Activated gamma-delta T cell treated with Interleukin-2 at 50 U/mL for 16 hours (primary cell): ENCODE data around the gene MRPL46.
"Not testable (repeated sequence)": the region's sequence is repeated elsewhere in the genome, so short reads cannot be mapped to it uniquely, and the experiment has no call there.

ENCODE experiments used
- DNase-seq: peaks from one replicate; pipeline ENCODE4 v3.0.0-alpha.2; 2020

The MRPL46 gene

GRCh38 chr15:88440021-88440420, 27.2 kb downstream of the MRPL46 start:
- DNase-seq: no peak

DNA sequence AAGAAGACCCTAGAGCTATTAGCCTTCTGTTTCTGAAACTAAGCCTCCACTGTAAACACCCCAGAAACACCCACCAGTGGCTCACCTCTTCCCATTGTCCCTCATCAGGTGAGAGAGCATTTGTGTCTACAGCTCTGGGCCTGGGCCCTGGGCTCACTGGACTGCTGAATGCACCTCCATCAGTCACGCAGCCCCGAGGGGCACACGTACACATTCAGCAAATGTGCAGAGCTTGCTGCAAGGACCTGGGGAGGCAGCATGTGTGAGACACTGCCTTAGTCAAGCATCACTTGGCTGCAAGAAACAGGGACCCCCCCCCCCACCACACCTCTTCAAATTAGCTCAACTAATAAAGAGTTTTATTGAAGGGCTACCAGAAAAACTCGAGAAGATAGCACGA, 29.0 kb downstream of the MRPL46 start:
- no peak for DNase-seq

- DNase-seq: not testable (repeated sequence)
Observed at GRCh38 chr15:88434106-88434505, 33.1 kb downstream of the MRPL46 start.

GRCh38 chr15:88433046-88433685, 34.0 kb downstream of the MRPL46 start:
- DNase-seq: no peak

GRCh38 chr15:88431441-88431840, 35.7 kb downstream of the MRPL46 start:
- no peak for DNase-seq

DNA sequence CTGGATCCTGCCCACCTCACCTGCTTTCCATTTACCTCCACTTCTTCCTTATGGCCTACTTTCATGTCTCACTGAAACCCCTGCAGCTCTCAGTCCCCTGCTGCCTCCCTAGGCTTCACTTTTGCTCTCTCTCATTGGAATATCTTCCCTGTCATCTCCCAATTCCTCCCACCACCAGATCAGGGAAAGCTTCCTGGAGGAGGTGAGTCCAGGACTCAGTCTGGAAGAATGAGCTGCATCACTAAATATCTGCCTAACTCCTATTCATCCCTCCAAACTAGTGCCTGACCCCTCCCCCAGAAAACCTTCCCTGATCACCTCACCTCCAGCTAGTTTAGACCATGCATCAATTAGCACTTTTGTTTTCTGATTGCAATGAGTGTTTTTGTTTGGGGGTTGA, 37.1 kb downstream of the MRPL46 start:
- no peak for DNase-seq

DNA sequence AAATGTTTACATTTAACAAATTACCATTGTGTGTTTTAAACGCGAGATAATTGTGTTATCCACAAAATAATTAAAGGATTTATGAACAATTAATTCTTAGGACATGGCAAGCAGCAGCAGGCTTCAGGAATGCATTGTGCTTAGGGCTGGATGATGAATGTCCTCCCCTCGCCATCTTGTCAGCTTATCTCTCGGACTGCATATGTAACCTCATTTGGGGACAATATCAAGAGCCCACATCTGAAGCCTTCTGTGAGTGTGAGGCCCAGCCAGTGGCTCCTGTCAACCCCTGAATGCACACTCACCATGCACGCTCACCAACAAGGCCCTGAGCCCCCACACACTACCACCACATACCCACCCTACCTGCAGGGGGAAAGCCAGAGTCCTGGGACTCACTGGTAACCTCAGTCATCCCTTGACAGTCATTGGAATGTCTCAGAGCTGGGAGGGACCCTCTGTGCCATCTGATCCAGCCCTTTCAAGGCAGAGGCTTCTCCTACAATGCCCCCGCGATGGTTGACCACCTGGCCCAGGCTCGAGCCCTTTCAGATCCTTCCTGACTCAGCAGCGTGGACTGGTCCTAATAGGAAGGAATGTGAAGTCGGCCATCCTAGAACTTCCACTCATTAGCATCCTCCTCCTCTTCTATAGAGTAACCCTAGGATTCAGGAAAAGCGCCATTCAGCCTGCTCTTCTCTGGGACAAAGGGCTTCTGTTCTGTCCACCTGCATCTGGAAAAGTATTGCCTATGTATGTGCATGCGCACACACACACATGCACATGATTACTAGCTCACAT, 38.2 kb downstream of the MRPL46 start:
- DNase-seq: no peak

GRCh38 chr15:88428053-88428452, 39.1 kb downstream of the MRPL46 start:
- DNase-seq: no peak

- no peak for DNase-seq
Observed at GRCh38 chr15:88426304-88426703, 40.9 kb downstream of the MRPL46 start.

- DNase-seq: no peak
Observed at GRCh38 chr15:88423331-88423730, 43.9 kb downstream of the MRPL46 start.

DNA sequence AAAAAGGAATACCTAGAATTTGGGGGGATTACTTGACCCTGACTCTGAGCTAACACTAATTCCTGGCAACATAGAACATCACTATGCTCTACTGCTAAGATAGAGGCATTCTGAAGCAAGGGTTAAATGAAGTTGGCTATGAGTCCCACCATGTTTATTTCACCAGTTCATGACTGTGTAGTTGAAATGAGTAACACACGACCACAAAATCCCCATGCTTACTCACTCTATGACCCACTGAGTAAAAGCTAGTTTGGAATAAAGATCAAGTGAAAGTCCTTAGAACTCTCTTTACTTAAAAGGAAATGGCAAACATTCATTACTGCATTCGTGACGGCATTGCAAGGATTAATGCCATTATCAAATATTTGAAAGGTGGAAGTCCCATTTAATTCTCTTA, 47.4 kb downstream of the MRPL46 start:
- no peak for DNase-seq
